Fibroblast of skin of left quadriceps (primary cell): ENCODE measurements around the gene PLK1.
"Not testable (repeated sequence)": the region's sequence is repeated elsewhere in the genome, so short reads cannot be mapped to it uniquely, and the experiment has no call there.

ENCODE experiments used
- DNase-seq, 2 experiments: peaks; one replicate each; pipeline ENCODE4 v3.0.0-alpha.2; 2013; ENCODE audit warnings: low read depth in 2 of 2

PLK1 gene

DNA sequence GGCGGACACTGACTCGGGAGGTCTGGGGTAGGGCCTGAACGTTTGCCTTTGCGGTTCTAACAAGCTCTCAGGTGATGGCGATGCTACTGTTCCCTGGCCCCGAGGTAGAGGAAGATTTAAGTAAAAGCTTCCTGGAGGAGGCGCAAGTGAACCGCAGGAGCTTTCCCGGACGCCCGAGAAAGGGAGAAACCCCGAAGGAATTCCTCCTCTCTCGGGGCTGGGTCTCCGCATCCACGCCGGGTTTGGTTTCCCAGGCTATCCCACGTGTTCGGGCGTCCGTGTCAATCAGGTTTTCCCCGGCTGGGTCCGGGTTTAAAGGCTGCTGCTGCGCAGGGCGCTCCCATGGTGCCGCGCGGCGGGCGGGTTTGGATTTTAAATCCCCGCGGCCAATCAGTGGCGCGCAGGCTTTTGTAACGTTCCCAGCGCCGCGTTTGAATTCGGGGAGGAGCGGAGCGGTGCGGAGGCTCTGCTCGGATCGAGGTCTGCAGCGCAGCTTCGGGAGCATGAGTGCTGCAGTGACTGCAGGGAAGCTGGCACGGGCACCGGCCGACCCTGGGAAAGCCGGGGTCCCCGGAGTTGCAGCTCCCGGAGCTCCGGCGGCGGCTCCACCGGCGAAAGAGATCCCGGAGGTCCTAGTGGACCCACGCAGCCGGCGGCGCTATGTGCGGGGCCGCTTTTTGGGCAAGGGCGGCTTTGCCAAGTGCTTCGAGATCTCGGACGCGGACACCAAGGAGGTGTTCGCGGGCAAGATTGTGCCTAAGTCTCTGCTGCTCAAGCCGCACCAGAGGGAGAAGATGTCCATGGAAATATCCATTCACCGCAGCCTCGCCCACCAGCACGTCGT, at the start of gene PLK1:
Gene PLK1, plus strand, starts transcription at position 460 of the 844 bp plus-strand sequence. Its CDS starts 44 bp downstream, at position 504.
- DNase-seq, result peak; percentile 49 to 51

DNA sequence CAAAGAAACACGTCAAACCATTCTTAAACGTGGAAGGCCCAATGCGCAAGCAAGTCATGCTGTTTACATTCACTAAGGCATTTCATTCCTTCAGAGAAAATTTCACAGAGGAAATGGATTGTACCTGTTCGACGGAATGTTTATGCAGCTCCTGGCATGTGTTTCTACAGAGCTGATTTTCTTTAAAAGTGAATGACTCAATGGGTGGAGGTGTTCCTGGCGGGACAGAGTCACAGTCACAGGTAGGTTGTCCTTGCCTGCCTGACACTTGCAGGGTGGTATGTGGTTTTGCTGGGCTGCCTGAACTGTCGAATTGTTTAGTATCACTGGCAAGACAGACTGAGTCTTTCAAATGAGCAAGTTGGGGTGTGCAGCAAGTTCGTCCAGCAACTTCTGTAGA, 49.2 kb upstream of the PLK1 start:
- DNase-seq, result no peak

GRCh38 chr16:23631874-23632273, 46.8 kb upstream of the PLK1 start:
- not testable (repeated sequence) for DNase-seq

DNA sequence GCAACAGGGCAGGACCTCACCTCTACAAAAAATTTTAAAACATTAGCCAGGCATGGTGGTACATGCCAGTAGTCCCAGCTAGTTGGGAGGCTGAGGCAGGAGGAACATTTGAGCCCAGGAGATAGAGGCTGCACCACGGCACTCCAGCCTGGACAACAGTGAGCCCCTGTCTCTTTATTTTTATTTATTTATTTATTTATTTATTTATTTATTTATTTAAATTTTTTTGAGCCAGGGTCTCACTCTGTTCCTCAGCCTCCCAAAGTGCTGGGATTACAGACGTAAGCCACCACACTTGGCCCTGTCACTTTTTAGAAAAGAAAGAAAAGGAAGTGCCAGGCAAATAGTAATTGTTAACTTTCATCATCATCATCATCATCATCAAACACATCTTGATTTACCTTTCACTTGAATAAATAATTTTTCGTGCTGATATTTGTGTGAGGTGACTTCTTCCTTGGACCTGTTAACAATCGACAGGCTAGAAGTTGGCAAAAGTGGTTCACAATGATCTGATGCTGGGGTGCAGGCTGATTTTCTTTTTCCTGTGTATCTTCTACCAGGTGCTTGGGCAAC, 44.1 kb upstream of the PLK1 start:
- no peak for DNase-seq

DNA sequence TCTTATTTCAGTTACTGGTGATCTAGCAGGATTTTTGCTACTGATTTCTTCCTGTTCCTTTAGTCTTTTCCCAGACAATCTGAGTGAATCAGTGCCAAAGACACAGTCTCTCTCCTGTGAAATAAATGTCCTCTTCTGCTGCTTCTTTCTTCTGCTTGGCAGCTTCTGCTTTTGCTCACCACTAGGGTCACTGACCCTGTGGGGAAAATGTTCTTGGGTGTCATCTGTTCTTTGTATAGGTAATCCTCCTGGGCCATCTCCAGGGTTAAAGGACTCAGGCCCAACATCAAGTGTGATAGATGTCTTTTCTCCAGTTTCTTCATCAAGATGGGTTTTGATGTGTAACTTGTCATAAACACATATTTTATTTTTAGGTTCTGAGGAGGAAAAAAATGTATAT, 42.7 kb upstream of the PLK1 start:
- DNase-seq, result no peak

DNA sequence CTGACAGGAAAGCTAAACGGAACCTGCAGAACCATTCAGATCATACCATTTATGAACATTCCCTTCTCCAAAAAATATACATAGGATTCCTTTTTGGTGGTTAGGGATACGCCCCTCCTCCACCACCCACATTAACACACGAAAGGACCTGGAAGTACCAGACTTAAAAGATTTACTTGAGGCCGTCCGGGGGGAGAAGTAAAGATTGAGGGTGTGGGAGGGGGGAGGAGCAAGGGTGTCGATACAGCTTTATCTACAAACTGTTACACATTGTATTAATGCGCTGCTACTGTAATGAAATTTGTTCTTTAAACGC, 38.1 kb upstream of the PLK1 start:
- no peak for DNase-seq

DNA sequence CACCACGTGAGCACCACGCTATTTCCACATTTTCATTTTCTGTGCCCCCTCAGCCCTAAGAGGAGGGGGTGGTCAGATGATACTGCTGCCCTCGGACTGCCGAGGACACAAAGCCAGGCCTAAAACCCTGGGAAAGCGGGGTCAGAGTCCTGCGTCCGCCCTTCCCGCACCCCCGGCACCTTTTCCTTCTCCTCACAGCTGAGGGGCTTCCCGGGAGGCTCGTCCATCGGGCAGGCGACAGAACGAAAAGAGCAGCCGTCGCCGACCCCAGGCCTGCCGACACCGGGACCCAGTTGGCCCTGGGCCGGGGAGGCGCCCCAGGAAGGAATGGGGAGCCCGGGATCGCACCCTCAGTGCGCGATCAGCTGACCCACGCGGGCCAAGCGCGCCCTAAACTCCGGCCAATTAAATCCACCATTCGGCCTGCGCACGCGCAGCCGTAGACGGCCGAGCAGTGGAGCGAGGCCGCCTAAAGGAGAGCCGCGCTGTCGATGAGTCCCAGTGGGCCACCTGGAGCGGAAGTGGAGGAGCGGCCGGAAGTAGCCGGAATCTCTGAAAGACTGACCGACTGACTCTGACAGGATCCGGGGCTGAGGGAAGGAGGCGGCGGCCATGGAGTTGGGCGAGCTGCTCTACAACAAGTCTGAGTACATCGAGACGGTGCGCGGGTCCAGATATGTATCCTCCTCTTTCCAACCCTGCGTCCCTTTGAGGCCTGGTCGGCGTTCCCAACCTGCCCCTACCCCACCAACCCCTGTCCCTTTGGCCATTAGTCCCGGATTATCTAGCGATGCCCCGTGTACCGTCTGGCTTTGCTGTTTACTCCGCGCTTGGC, 37.5 kb upstream of the PLK1 start, which contains the start of the genes DCTN5 and PALB2:
Gene DCTN5, plus strand, starts transcription at position 536 of the 835 bp plus-strand sequence. Its CDS starts 77 bp downstream, at position 613.
Gene PALB2, minus strand, starts transcription at position 380 of the 835 bp plus-strand sequence. Its CDS starts 153 bp downstream, at position 227.
- DNase-seq, result peak; percentile 80 to 82

GRCh38 chr16:23642246-23642774, 36.4 kb upstream of the PLK1 start:
- DNase-seq, result no peak

- no peak for DNase-seq
Observed at GRCh38 chr16:23650674-23651416, 27.8 kb upstream of the PLK1 start.

DNA sequence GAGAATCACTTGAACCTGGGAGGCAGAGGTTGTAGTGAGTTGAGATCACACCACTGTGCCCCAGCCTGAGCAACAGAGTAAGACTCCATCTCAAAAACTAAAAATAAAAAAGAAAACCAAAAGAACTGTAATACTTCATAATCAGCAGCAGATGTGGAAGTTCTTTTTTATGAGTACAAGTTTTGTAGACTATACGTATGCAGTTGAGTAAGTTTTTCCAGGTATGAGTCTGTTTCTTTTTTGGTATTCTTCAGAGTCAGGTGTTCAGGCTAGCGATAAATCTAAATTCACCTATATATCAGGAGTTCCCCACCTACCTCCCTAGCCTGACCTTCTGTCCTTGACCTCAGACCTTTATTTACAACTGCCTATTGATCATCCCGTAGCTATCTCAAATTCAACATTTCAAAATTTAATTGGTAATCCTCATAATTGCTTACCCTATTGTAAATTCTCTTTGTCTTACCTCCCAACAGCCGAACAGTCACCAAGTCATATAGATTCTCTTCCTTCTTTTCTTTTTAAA, 26.7 kb upstream of the PLK1 start:
- no peak for DNase-seq

GRCh38 chr16:23663918-23664317, 14.8 kb upstream of the PLK1 start:
- no peak for DNase-seq

DNA sequence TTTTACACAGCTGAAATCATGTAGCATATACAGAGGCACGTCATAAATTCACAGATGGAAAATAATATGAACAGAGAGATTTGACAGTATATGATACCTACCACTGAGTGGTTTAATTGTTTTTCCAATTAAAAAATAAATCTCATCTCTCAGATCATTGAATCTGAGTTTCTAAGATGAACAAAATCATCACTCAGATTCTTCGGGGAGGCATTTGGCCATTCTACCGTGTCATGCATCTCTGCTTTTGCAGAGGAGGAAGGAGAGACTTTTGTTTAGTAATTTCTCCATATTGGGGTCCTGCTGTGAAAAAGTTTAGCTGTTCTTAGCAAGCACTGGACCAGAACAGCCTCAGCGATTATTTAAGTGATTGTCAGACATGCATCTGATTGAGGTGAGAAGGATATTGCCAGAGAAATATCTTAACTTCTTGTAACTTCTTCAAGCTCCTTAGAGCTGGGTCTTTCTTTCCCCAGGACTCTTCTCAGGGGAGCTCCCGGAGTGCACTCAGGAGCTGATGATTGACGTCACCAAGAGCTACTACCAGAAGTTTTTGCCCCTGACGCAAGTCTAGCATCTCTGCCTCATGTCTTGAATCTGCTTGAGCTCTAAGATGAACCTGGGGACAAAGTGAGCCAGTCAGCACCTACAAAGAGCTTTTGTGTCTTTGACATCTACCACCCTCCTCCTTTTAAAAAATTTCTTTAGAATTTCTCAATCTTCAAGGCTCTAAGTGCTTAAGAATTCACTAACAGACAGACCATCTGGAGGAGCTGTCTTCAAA, 11.9 kb upstream of the PLK1 start:
- no peak for DNase-seq

DNA sequence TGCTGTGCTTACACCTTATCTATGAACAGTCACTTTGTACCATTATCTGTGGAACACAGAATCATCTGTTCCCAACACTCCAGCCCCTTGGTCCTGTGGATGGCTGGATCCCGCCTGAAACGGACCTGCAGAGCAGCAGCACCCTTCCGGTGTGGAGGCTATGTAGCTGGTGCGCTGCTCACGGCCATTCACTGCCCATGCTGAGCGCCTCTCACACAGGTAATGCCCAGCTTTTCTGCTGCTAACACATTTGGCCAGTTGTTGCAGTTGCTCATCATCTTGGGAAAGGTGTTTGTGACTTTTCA, 11.4 kb upstream of the PLK1 start:
- no peak for DNase-seq

DNA sequence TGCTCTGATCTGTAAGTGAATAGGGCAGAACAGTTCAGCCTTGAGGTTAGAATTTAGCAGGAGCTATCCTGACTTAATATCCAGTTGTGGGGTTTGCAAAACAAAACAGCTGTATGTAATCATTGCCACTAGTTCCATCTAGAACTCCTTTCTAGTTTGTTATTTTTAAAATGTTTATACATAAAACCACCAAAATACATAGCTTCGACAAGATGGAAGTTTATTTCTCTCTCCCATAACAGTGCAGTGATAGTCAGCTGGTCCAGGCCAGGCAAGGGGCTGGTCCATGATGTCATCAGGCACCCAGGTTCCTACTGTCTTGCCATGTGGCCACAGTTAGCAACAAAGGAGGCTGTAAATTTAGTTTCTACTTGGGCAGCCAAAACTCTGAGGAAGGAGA, 10.5 kb upstream of the PLK1 start:
- DNase-seq, result no peak

DNA sequence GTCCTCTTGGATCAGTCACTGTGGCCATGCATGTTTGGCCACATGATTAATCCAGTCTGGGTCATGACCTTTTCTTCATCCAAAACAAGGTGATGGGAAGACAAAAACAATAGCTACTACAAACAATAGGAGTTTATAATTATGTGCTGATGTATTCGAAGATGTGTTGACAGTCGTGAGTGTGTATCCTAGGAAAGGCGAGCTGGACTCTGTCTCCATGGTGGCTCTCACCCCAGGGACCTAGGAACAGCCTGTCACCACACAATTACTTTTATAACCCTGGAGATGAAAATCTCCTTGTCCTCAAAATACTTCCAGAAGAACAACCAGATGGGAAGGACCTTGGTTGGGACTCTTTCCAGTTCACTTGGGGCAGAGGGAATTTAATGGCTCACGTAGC, 9.8 kb upstream of the PLK1 start:
- no peak for DNase-seq

GRCh38 chr16:23670137-23670776, 8.4 kb upstream of the PLK1 start:
- DNase-seq, result peak; percentile 49 to 55

DNA sequence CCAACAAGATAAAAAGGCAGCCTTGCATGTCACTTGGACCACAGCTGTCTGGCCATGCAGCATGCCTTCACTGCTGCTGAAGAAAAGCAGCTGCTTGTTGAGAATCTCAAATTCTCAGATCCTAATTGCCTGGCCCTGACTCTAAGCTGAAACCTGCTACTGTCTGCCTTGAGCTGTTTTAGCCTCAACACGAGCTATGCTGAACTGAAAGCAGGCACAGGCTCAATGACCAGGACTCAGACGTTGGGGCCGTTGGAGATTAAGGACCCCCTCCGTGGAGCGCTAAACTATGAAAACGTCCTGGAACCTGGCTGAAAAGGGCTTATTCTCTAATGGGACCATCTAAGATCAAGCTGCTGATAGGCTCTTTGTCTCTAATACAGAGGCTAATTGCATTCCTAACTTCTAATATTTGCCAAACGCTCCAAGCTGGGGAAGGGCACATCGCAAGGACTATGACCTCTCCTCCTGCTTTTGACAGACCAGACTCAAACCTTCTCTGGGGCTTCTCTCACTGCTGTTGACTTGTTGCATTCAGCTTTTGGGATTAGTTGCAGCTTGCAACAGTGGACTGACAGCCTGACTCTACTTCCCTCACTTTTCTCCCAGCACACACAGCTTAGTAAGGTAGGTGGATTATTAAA, 4.6 kb upstream of the PLK1 start:
- DNase-seq, result no peak

- DNase-seq, result no peak
Observed at GRCh38 chr16:23676924-23677480, 1.7 kb upstream of the PLK1 start.

- DNase-seq, result no peak
Observed at GRCh38 chr16:23679274-23679985, 741 bp downstream of the PLK1 start.
